ENCODE results near the gene SMIM33. TPM values are rescaled to one million over a fixed set of nuclear protein-coding genes. Genes with fewer than 3 reads are reported as not detected.
A peak's percentile ranks its signal among the peaks of the same experiment; 100 is the strongest.

Gene SMIM33
- total and polyA plus RNA-seq, 9 of the 15 experiments (the other 6 are each of a cell fraction or from before 2014, with no cell fraction given), result not detected

DNA sequence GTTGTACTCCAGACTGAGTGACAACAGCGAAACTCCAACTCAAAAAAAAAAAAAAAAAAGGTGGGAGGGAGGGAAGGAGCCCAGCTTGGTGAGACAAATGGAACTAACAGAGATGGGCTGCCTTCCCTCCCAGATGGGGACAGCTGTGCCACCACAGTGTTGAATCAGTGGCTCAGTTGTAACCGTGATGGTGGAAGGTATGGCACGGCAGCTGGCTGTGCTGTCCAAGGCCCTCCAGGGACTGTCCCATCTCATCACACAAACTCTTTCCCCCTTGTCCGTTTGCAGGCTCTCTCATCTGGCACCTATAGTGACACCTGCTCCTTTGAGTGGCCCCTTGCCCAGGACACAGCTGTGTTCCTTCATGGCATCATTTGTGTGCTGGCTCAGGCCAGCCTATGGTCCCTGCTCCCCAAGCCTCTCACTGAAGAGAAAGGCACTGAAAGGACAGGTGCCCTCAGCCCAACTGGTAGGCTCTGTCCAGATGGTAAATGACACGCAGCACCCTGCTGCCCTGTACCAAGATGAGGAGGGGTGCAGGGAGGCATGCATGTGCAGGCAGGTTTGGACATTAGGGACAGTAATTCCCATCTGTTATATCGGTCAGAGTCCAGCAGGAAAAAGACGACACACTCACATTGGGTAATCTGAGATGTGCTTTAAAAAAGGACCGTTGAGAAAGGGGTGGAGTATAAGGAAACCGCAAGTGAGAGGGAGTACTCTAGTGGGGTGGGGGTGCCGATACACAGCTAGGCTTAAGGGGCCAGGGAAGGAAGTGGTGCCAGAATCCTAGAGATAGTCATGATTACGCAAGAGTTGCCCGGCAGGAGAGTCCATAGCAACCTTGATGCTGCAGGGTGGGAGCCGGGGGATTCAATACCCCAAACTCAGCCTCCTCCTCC, 4.3 kb downstream of the SMIM33 start (continued):
- 0 out of 2 replicates have a peak, but pooled peaks have one; percentile 21 for TF ChIP-seq POLR2H (tag; IDR thresholded peaks at IDR 0.05; ENCODE audit: low read depth)
- peak; percentile 64 for TF ChIP-seq TBP (optimal IDR thresholded peaks at IDR 0.05; ENCODE audit: low read depth, low read length)
- TF ChIP-seq L3MBTL2 (IDR thresholded peaks at IDR 0.05), result 0 out of 2 replicates have a peak, but pooled peaks have one; percentile 37
- TF ChIP-seq ZBTB1 (CRISPR knock-in tag; IDR thresholded peaks at IDR 0.05; ENCODE audit: borderline replicate concordance, low read depth), result no peak
- TF ChIP-seq RFX1 (IDR thresholded peaks at IDR 0.05), result peak; percentile 78; the same call in 1 of the 2 replicates
- TF ChIP-seq, protein P1, sequence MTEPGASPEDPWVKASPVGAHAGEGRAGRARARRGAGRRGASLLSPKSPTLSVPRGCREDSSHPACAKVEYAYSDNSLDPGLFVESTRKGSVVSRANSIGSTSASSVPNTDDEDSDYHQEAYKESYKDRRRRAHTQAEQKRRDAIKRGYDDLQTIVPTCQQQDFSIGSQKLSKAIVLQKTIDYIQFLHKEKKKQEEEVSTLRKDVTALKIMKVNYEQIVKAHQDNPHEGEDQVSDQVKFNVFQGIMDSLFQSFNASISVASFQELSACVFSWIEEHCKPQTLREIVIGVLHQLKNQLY (CRISPR knock-in tag; conservative IDR thresholded peaks at IDR 0.05), result no peak
- 0 out of 2 replicates have a peak, but pooled peaks have one; percentile 22 for TF ChIP-seq RAD51 (IDR thresholded peaks at IDR 0.05; ENCODE audit: borderline replicate concordance, low read depth)
- TF ChIP-seq ZBTB40 (IDR thresholded peaks at IDR 0.05), result 0 out of 2 replicates have a peak, but pooled peaks have one; percentile 14
- no peak for TF ChIP-seq ZBTB40 (CRISPR knock-in tag; IDR thresholded peaks at IDR 0.05)
- TF ChIP-seq SAP30 (IDR thresholded peaks at IDR 0.05; ENCODE audit: borderline replicate concordance, insufficient read depth, low read depth, low read length, poor library complexity, severe bottlenecking), result no peak
- peak in 1 of 2 experiments; percentile 30; a peak in 1 of 4 replicates for TF ChIP-seq NONO (IDR thresholded peaks at IDR 0.05; ENCODE audit: low read depth in 2 of 2, low read length in 1 of 2)
- no peak for TF ChIP-seq ZNF507 (tag; conservative IDR thresholded peaks at IDR 0.05)
- TF ChIP-seq, protein P2, sequence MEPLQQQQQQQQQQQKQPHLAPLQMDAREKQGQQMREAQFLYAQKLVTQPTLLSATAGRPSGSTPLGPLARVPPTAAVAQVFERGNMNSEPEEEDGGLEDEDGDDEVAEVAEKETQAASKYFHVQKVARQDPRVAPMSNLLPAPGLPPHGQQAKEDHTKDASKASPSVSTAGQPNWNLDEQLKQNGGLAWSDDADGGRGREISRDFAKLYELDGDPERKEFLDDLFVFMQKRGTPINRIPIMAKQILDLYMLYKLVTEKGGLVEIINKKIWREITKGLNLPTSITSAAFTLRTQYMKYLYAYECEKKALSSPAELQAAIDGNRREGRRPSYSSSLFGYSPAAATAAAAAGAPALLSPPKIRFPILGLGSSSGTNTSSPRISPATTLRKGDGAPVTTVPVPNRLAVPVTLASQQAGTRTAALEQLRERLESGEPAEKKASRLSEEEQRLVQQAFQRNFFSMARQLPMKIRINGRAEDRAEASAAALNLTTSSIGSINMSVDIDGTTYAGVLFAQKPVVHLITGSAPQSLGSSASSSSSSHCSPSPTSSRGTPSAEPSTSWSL (CRISPR knock-in tag; IDR thresholded peaks at IDR 0.05; ENCODE audit: borderline replicate concordance), result no peak

Data from K562 (cell line).